Measurements from ENCODE around the gene TRPM8.

Gene TRPM8

DNA sequence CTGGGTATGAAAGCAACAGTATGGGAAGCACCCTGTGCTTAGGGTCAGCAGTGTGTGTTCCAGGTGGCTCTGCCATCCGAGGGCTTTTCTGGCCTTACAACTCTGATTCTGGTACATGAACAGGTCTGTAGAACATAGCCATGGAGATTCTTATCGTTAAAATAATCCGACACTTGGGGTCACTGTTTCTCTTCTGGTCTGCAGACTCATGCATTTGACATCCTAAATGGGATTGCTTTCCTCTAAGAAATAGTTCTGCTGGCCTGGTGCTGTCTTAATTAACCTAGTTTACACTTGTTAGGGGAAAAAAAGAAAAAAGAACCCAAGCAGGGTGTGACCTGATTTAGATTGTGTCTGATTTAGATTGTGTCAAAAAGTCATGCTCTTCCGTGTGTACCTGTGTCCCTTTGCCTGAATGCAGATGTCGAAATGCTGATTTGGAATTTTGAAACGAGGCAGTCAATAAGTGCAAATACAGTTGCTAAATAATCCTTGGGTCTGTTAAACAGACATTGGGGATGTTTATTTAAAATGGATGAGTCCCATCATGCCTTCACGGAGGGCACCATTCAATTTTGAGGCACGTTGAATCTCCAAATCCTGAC, 59.6 kb downstream of the TRPM8 start:
- DNase-seq: peak; percentile 42

DNA sequence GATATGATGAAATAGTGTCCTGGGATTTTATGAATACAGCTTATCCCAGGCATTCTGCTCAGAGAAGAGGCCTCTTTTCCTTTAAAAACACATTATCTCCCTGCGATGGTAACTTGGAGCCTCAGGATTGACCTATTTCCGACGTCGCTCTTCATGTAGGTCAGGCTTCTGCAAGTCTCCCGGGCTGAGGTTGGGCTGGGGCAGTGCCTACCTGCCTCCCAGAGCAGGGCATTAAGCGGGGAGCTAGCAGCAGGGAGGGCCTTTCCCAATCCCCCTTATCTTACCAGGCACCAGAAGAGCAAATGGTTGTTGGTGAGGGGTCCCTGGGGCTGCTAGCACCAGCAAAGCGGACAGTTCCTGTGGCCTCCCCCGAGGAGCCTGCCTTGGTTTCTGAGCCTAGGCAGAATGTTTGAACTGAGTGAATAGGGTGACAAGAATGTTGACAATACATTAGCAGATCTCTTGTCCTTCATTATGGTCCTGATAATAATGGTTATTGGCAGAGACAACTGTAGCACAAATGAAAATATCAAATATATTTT, 60.2 kb downstream of the TRPM8 start:
- no peak for DNase-seq

DNA sequence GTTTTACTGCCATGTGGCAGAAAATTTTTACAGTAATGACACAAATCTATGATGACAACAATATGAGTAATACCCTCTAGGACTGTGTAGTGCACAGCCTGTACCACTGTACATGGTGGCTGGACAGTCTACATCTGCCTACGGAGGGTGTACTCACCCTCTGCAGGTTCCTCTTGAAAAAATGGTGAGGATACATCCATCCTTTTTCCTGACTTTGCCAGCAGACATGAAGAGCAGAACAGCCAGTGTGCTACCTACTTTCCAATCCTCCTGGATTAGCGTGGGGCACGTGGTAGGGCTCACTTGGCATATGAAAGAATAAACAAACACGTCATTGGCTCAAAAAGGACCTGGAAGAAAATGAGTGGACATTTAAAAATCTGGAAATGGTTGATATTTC, 62.6 kb downstream of the TRPM8 start:
- DNase-seq: no peak

DNA sequence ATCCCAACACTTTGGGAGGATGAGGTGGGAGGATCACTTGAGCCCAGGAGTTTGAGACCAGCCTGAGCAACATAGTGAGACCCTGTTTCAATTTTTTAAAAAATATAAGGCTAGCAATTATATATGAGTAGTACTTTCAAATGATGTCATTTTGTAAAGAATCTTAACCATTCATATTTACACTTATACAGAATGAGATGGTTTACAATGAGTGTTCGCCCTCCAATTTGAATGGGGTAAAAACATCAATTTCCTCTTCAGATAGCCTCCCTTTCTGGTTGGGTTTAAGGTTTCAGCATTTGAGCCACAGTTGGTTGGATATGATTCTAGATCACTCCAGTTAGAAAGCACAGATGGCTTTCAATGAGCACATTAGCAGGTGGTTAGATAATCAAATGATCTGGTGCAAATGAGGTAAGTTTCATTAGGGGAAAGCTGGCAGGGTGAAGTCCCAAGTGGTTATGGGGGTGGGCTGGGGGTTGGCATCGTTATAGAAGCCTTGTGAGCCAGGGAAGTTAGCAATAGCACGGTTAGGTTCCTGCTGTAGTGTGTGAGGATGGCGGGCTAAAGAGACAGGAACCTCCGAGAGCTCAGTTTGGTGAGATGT, 63.9 kb downstream of the TRPM8 start:
- no peak for DNase-seq

DNA sequence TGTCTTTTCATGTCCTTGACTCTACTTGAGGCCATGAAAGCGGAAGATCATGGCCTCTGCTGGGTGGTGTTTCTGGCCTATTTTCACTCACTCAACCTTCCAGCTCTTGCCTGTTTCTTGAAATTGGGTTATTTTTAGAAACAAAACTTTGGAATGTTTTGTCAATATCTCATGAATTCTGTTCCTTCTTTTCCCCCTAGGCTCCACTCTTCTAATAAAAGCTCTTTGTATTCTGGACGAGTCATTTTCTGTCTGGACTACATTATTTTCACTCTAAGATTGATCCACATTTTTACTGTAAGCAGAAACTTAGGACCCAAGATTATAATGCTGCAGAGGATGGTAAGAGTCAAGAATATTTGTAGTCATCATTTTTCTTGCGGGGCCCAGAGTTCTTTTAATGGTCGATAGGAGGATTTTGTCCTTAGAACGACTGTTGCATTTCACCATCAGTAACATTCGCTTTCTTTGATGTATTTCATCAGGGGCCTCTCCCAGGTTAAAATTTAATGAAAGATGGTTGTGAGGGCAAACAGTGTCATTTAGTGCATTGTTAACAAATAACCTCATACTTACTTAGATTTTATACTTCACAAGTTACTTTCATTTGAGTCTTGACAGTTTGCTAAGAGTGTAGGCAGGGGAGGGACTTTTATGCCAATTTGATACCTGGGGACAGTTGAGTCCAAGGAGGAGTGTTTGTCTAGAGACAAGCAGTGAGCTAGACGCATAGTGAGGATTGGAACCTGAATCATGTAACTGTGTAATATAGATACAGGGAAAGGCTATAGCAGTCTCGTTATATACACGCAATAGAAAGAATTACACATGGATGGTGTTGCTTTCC, 64.6 kb downstream of the TRPM8 start:
- DNase-seq: no peak

DNA sequence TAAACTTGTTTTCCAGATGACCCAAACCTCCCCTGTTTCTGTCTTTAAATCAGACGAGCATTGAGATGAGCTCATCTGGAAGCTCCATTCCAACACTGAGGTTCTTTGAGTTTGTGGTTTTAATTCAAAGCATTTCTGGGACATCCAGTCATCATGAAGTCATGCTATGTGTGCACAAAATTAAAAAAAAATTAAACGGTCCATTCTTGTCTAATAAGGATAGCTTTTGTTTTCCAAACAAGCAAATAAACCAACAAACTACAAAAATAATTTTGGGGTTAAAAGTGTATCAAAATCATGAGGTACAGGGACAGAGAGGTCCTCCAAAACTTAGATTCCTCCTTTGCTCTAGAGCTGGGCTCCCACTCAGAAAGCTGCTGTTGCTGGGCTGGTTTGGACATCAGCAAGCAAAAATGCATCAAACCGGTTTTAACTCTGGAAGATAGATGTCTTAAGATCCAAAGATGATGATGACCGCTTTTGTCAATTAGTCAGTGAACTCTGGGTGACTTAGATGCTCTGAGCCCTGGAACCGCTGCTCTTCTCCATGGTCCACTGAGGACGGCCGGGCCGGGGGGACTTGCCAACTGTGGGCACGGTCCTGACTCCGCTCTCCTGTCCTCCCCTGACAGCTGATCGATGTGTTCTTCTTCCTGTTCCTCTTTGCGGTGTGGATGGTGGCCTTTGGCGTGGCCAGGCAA, 65.4 kb downstream of the TRPM8 start:
- DNase-seq: no peak

DNA sequence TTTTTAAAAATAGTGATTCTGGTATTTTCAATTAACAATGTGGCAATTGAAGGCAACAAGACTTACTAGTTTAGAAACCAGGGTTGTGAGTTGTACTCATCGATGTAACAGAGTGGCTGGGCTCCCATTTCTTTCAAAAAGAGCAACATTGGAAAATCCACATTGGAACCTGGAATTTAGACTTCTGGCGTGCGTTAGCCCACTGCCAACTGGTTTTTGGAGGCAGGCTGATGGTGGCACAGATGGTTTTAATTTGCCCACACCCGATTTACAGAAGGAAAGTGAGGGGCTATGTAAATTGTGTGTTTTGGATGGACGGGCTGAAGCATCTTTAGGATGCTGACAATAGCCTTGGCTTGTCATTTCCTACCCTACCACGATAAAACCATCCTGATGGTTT, 66.3 kb downstream of the TRPM8 start:
- no peak for DNase-seq

DNA sequence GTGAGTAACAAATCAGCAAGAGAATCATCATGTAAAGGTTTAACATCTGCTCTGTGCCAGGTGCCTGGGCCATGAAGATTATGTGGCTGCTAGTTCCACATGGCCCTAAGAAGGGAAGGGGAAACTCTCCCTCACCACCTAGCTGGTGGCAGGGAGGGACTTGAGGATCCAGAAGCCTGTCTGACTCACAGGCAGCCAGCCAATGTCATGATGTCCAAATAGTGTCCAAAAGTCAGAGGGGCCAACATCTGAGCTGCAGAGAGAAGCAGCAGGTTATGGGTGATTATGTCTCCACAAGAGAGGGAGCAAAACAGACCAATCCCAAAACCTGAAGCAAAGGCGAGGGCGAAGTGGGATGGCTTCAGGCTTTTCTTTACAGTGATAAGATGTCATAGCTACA, 71.4 kb downstream of the TRPM8 start:
- DNase-seq: no peak

DNA sequence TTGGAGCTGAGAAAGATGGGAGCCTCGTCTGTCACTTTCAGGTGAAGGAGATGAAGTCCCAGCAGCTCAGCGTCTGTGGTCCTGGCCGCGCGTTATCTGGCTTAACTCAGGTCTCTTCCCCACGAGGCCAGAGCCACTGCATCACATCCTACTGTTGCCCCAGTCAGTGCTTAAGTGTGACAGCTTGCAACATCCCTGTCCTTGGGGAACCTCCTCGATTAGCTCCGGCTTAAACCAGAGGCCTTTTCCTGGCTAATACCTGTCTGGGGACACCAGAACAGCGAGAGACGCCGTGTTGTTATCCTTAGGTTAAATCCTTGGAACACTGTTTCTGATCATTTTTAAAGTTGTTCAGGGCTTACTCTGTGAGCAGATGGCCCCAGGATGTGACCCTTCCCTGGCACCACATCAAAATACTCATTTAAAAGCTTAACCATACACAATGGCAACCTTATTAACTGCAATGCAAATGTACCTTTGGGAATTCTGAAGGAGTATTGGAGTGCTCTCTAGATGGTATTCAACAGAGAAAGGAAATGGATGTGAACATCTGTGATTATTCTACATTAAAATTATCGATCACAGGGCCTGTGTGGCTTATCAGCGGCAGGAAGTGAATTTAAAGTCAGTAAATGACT, 72.2 kb downstream of the TRPM8 start:
- DNase-seq: no peak

DNA sequence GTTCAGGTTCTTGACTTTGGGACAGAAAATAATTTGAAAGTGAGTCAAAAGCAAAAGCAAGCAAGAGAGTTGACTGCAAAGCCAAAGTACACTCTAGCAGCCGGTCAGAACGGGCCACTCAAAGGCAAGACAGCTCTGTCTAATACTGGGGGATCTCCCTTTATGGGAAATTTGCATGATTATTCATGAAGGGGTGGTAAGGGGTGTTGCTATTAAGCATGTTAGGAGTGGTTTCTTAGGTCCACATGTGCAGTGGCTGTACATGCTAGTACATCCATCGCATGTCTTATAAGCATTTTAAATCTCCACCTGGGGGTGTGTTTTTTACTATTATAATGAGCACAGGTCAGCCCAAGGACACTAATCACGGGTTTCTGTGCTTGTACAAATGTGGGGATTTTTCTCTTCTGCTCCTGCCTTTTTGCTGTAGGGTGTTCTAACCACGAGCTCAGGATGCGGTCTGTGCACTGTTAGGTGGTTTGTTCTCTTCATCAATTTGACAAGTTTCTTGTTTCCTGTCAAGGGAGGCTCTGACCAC, 73.2 kb downstream of the TRPM8 start:
- peak; percentile 64 for DNase-seq

DNA sequence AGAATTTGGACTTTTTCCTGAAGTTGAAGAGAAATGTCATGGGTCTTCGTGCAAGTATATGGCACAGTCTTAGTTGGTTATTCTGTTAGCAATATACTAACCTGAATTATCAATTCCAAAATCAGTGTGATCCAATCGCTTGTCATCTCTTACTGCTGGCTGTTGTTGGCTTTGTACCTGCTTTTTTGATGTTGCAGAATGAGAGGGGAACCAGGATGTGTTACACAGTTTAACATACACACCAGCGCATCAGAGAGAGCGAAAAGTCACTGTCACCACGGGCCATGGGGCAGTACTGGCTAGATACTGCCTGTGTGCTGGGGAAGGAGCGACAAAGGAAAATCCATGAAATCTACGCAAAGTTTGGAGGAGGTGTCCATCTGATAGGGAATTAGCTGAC, 74.0 kb downstream of the TRPM8 start:
- peak; percentile 35 for DNase-seq

DNA sequence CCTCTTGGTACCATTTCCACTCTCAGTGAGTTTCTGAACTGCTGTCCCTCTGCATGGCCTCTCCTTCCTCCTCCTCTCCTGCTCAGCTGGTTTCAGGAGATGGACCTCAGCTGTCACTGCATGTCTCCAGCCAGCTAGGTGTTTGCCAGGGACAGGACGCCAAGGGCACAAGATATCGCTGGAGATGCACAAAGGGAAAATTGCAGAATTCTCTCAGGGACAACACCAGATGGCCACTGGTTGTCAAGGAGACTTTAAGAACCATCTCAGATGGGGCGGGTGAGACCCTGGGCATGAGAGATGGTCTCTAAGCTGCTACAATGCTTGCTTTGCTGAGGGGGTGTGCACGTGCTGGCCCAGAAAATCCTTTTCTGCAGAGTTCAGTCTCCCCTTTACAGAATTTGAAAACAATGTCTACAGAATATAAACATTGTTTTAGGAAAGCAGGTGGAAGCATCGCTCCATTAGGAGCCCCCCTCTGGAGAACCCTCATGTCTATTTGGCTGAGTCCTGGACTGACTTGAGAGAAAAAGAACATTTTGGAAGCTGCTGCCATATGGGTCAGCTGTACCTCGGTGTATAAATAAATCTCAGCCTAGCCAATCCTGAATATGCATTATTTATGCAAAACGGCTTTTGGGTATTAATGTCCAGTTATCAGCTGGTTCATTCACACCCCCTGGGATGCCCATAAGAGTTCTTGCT, 75.5 kb downstream of the TRPM8 start:
- DNase-seq: no peak

DNA sequence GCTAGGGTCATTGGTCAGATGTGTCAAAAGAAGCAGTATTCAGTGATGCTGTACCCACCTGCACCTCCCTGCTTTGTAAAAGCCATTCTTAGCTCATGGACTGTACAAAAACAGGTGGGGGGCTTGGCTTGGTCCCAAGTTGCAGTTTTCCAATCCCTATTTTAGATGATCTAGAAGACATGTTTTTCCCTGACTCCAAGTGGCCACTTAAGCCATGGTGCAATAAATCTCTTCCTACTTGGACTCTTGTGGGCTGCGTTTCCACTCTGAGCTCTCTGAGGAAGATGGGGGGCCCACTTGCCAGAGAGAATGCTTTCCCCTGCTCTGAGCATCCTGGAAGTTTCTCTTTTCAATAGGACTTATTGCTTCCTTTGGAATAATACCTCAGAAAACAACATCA, 76.3 kb downstream of the TRPM8 start:
- DNase-seq: no peak

DNA sequence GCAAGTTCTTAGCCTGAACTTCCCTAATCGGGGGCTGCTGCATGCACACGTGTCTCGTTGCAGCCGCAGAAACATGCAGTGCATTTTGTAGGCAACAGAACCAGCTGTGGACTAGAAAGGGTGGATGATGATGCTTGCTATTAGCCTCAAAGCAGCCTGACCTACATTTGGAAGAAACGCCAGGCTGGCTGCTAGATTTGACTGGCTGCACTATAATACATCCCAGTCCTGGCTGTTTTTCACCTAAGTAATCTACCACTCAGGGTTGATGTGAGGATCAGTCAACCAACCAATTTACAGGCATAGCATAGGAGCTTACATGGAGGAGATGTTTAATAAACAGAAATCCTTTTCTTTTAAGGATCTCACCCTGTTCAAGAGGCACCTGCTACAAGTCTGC, 77.0 kb downstream of the TRPM8 start:
- DNase-seq: no peak

DNA sequence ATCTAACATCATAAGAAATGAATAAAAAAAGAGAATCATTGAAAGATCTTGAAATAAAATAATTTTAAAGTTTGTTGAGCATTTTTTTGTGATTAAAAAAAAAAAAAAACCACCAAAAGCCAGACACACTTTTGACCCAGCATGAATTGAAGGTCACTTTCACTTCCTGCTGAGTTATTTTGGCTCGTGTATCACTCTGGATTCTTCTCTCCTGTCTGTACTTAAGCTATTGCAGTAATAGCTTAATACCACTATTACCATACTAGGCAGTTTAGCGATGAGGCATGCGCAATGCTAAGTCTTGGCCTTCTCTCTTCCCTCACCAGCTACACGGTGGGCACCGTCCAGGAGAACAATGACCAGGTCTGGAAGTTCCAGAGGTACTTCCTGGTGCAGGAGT, 78.8 kb downstream of the TRPM8 start:
- no peak for DNase-seq

DNA sequence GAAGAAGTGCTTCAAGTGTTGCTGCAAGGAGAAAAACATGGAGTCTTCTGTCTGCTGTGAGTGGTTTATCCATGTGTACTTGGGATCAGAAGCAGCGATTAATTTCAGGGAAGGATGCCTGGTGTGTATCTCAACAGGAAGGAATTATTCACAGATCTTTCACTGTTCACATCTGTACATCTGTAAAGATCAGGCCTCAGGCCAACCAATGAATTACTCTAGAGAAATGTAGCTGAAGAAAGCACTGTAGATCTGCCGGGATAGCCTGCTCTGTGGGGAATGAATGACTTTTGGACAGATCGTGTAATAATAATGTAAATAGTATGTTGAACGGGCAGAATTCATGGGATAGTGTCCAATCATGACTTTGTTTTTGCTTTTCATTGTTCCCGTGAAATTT, 79.3 kb downstream of the TRPM8 start:
- DNase-seq: no peak

DNA sequence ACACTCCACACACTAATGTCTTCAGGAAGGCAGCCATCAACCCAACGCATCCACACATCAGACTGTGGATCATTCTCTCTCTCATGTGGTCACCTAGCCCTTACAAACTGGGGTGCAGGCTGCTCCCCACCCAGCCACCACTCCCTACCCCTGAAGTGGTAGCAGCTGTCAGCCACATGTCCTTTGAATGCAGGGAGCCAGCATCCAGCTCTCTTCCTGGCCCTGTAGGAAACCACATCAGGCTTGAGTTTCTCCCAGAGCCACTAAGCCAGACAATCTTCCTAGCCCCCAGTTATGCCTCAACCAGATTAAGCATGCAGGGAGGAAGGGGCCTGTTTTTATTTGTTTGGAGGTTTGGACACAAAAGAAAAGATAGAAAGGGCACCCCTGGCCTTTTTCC, 80.5 kb downstream of the TRPM8 start:
- no peak for DNase-seq

DNA sequence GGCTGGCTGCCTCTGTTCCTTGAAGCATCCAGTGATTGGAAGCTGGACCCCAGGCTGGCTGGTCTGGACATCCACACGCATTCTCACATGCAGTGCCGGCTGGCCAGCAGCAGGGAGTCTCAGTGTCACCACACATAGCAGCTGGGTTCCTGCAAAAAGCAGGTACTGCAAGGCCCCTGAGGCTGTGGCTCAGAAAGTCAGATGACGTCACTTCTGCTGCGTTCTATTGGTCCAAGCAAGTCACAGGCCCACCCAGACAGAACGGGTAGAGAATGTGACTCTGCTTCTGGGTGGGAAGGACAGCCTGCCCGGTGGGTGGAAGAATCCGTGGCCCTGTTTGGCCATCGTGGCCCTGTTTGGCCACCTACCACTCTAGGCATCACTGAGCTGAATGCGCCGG, 82.0 kb downstream of the TRPM8 start:
- DNase-seq: no peak

DNA sequence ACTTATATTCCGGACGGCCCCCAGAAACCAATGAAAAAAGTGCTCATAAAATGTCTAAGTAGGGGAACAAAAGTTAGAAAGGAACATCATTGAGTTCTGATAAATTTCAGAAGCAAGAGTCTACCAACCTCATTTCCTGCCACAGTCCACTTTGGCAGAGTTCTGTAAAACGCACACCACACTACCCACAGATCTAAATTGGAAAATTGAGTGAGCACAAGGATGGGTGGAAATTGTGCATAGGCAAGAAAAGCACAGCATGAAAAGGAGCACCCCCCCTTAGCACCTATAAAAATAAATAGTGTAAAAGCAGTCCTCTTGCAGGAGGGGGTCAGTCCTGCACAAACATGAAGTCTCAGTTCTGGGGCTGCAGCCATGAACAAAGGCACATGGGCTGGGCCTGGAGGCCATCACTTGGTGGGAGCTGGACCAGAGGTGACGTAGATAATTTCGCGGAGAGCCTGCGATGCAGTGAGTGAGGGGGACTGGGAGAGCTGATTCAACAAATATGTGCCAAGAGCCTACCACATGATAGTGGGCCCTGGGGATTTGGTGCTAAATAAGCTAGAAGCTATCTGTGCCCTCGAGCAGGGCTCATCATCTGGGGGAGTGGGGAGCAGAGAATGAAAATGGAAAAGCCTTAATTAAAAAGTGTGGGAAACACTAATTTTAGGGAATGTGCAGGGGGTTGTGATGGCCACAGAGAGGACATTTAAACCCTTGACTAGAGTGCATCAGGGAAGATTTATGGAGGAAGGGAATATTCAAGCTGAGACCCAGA, 84.4 kb downstream of the TRPM8 start:
- DNase-seq: peak; percentile 28

DNA sequence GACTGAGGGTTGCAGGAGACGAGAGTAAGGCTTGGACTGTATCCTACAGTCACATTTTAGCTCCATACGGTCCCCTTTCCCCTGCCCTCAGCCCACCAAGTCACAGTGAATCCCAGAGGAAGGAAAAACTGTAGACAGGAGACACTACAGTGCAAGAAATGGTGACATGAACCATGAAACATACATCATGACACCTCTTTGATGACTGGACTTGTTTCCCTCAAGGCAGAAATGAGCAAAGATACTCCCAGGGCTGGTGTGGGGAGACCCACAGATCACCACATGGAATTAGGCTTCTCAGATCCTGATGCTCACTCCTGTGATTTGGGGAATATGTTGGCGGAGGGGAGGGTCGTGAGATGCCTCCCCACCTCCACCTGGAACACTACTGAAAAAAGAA, 85.1 kb downstream of the TRPM8 start:
- no peak for DNase-seq

DNA sequence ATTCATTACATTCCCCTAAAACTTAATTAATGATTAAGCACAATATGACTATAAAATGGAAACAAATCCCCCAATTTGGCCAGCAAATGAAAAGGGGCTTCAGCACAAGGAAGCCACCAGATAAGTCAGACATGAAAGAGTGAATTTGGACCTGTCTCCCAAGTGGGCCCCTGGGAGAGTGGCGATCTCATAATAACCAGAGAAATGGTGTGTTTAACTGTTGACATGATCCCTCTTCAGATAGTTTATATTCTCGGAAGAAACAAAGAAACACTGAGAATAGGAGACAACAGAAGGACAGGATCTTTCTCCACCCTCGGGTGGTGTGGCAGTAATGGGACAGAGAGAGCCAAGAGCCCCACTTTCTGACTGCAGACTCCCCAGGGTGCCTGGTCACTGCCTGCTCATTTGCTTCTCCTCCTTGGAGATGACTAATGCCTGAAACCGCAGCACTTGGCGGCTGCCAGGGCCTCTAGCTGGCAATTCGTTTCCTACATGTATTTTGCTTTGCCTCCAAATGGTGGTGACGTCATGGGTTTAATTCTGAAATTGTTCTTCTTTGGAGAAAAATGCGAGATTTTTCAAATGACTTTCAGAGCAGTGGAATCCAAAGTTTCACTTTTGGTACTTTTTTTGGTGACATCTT, 86.9 kb downstream of the TRPM8 start:
- peak; percentile 22 for DNase-seq
